RWPE2 (cell line): ENCODE measurements around the gene GNAT1.

Source experiments
- ATAC-seq: fragments of 200-7000 bp; cut with Tn5 transposase; 3 replicates; pipeline ENCODE4 v1.9.1; 2021; ENCODE audit warnings: low read depth
- DNase-seq: peaks from one replicate; pipeline ENCODE4 v3.0.0-alpha.2; 2020; ENCODE audit warnings: low spot score
- H3K27ac ChIP-seq: fragments of 450-650 bp; 2 replicates; pipeline ENCODE4 v1.5.1; 2017; ENCODE audit warnings: mild to moderate bottlenecking; ENCODE audit not compliant: poor library complexity, severe bottlenecking
- H3K27me3 ChIP-seq: fragments of 250-450 bp; sonication (Bioruptor Pico); 2 replicates; pipeline ENCODE4 v1.5.1; 2021; ENCODE audit warnings: mild to moderate bottlenecking, moderate library complexity; ENCODE audit not compliant: insufficient read depth, poor library complexity, severe bottlenecking
- H3K36me3 ChIP-seq: fragments of 250-450 bp; sonication (Bioruptor Pico); 2 replicates; pipeline ENCODE4 v1.5.1; 2020; ENCODE audit warnings: low read depth, mild to moderate bottlenecking, moderate library complexity
- H3K4me1 ChIP-seq: fragments of 250-450 bp; sonication (Bioruptor Pico); 2 replicates; pipeline ENCODE4 v1.5.1; 2021; ENCODE audit warnings: mild to moderate bottlenecking, moderate library complexity; ENCODE audit not compliant: insufficient read depth, poor library complexity, severe bottlenecking
- H3K4me3 ChIP-seq: fragments of 250-450 bp; sonication (Bioruptor Pico); 2 replicates; pipeline ENCODE4 v1.5.1; 2021; ENCODE audit warnings: mild to moderate bottlenecking, moderate library complexity; ENCODE audit not compliant: severe bottlenecking
- H3K9me3 ChIP-seq: fragments of 250-450 bp; sonication (Bioruptor Pico); 2 replicates; pipeline ENCODE4 v1.5.1; 2021; ENCODE audit warnings: mild to moderate bottlenecking, moderate library complexity; ENCODE audit not compliant: severe bottlenecking
- CTCF ChIP-seq: fragments of 450-650 bp; IDR thresholded peaks from one replicate; pipeline ENCODE4 v1.5.1; 2017; ENCODE audit warnings: mild to moderate bottlenecking, moderate library complexity; ENCODE audit not compliant: poor library complexity, severe bottlenecking

GNAT1 gene

GRCh38 chr3:50194128-50194902 is 2.9 kb downstream of the GNAT1 start:
- Histone ChIP-seq H3K36me3 (no peaks in the 10 kb centered on the region), H3K9me3 (no peaks in the 10 kb centered on the region), H3K4me1 (no peaks in the 10 kb centered on the region), H3K27me3 (peaks cover 20% of the 10 kb centered on the region), H3K4me3 (no peak overlapping the region), H3K27ac (no peak overlapping the region)
- peak; percentile 88 for TF ChIP-seq CTCF
- peak; percentile 49 for ATAC-seq
- DNase-seq: no peak

- 0 out of 3 replicates have a peak, but pooled peaks have one; percentile 13 for ATAC-seq
- no peak for DNase-seq
Measured at GRCh38 chr3:50194903-50195500, 3.6 kb downstream of the GNAT1 start.

DNA sequence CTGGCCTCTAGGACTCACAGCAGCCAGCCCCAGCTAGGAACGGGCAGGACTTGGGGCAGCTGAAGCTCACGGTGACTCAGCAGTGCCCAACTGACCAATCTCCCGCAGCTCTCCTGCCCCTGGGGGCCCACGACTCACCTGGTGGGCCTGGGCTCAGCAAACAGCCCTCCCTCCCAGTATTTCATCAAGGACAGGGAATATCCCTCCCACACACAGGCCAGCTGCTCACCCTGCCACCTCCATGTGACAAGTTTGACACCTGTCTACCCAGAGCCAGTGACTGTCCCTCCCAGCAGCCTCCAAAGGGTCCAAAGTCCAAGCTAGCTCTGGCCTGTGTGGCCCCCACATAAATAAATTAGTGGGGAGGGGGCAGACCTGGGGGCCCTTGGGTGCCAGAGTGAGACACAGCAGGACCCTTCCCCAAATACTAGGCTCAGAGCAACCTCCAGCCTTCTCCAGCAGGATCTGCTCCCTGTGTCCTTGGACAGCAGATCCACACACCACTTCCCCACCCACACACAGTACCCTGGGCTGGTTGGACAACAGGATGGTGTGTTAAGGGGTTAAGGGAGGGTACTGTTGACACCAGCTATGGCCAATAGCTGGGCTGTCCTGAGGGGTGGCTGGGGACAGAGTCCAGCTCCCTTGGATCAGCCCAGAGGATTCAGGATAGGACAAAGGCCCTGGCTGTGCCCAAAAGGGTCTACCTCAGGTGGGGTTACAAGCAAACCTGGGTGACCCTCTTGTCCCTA is 4.3 kb downstream of the GNAT1 start:
- no peak overlapping the region for H3K27ac ChIP-seq
- TF ChIP-seq CTCF: no peak
- DNase-seq (no peak), ATAC-seq (no peak)
- no peaks in the 10 kb centered on the region for H3K36me3 ChIP-seq
- H3K9me3 ChIP-seq: no peaks in the 10 kb centered on the region
- peaks cover 20% of the 10 kb centered on the region for H3K27me3 ChIP-seq
- H3K4me1 ChIP-seq: no peaks in the 10 kb centered on the region
- no peak overlapping the region for H3K4me3 ChIP-seq

More at GRCh38 chr3:50194903-50195500, 3.6 kb downstream of the GNAT1 start:
- Histone ChIP-seq H3K9me3 (no peaks in the 10 kb centered on the region), H3K27me3 (peaks cover 20% of the 10 kb centered on the region), H3K4me3 (no peak overlapping the region), H3K36me3 (no peaks in the 10 kb centered on the region), H3K27ac (no peak overlapping the region), H3K4me1 (no peaks in the 10 kb centered on the region)
- TF ChIP-seq CTCF: no peak

DNA sequence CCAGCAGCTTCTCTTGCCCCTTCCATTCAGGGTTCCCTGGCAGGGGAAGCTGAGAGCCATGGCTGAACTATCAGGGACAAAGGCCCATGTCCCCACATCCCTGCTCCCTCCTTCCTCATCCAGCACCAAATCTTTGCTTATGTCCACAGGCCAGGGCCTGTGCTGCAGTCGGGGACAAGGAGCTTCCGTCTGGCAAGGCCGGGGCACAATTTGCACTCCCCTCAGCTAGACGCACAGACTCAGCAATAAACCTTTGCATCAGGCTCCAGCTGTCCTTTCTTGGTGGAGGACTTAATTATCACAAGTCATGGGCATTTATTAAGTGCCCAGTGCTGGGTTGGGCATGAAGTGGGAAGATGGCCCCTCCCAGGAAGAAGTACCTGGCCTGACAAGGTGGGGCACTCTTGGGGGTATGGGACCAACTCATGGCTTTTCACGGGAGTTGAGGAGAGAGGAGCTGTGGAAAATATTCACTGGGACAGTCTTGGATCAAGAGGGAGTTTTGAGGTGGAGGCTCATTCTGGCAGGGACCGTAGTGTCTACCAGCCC is 4.9 kb downstream of the GNAT1 start:
- no peak for DNase-seq
- TF ChIP-seq CTCF: no peak
- H3K36me3 ChIP-seq: no peaks in the 10 kb centered on the region
- H3K27ac ChIP-seq: no peak overlapping the region
- peaks cover 20% of the 10 kb centered on the region for H3K27me3 ChIP-seq
- no peak overlapping the region for H3K4me3 ChIP-seq
- no peaks in the 10 kb centered on the region for H3K4me1 ChIP-seq
- no peak for ATAC-seq
- no peaks in the 10 kb centered on the region for H3K9me3 ChIP-seq
